Measurements from ENCODE around the gene MFSD1. TPM values are rescaled to one million over a fixed set of nuclear protein-coding genes. Genes with fewer than 3 reads are reported as not detected.
A peak's percentile ranks its signal among the peaks of the same experiment; 100 is the strongest.

Gene MFSD1
- total and polyA plus RNA-seq, 2 of the 4 experiments (the other 2 are of a cell fraction): 50.4 to 64.2 TPM

- no peaks in the 10 kb centered on the region for H3K4me1 ChIP-seq (ENCODE audit: control insufficient read depth, insufficient read depth, low read length)
- in situ Hi-C loops (cut with MboI; ENCODE audit: low sequenced_read_pairs): loop anchor here (5.0 to 25.0 kb wide), 4 partner anchors 68 to 683 kb away; partner anchors contain the start of genes RSRC1 and SHOX2
Observed at GRCh38 chr3:158794936-158795518, 6.8 kb upstream of the MFSD1 start.

More at GRCh38 chr3:158794936-158795518, 6.8 kb upstream of the MFSD1 start:
- no peaks in the 10 kb centered on the region for H3K9me1 ChIP-seq (ENCODE audit: insufficient read depth, low read length)
- H2AFZ ChIP-seq (replicated peaks; ENCODE audit: low read length, poor library complexity): no peak overlapping the region
- H3K27me3 ChIP-seq (ENCODE audit: control insufficient read depth, insufficient read depth, low read length): no peaks in the 10 kb centered on the region
- H3K9me3 ChIP-seq (ENCODE audit: control insufficient read depth, insufficient read depth, low read length): peaks cover 4% of the 10 kb centered on the region; the same call in 1 of the 2 replicates
- no peak overlapping the region for H3K27ac ChIP-seq (ENCODE audit: insufficient read depth, low read length)
- ATAC-seq (ENCODE audit: low read depth) (no peak; the same call in 1 of the 2 replicates), DNase-seq (peak; percentile 59)
- H2AK9ac ChIP-seq (replicated peaks; ENCODE audit: low read depth, low read length, poor library complexity): no peak overlapping the region
- H3K9ac ChIP-seq (ENCODE audit: low read depth, low read length): no peak overlapping the region
- WGBS, 2 experiments (ENCODE audit: extremely low coverage in 2 of 2, insufficient read length in 1 of 2): 92 to 100% methylated on average over 2 to 4 of the region's 5 CpGs
- H3K14ac ChIP-seq (replicated peaks; ENCODE audit: low read depth, low read length): no peak overlapping the region
- H2BK20ac ChIP-seq (ENCODE audit: low read depth, low read length): no peak overlapping the region
- no peak overlapping the region for H3K4ac ChIP-seq (ENCODE audit: low read depth, low read length)
- no peak overlapping the region for H3K56ac ChIP-seq (ENCODE audit: extremely low read depth, insufficient read depth, low read length)
- dilution Hi-C loops (cut with HindIII; ENCODE audit: low sequenced_read_pairs, unreplicated experiment): no loop called here
- intact Hi-C loops (cut with micrococcal nuclease): loop anchor here (5.0 to 10.0 kb wide), 2 partner anchors 467 to 1260 kb away; no protein-coding TSS in a partner anchor
- no peak overlapping the region for H2AK5ac ChIP-seq (ENCODE audit: low read depth, low read length)
- no peak overlapping the region for H3K4me3 ChIP-seq (ENCODE audit: insufficient read depth, low read depth, low read length)
- no peak overlapping the region for H4K5ac ChIP-seq (ENCODE audit: low read depth, low read length)
- H2BK5ac ChIP-seq (ENCODE audit: low read depth, low read length, poor library complexity, severe bottlenecking): no peak overlapping the region
- no peak overlapping the region for H4K8ac ChIP-seq (ENCODE audit: low read depth in 2 of 2, low read length in 2 of 2)
- no peaks in the 10 kb centered on the region for H4K20me1 ChIP-seq (ENCODE audit: insufficient read depth, low read length)
- no peak overlapping the region for H2BK15ac ChIP-seq (ENCODE audit: low read depth, low read length)
- no TSS peak for BruUV-seq (replicated peaks)
- no peak overlapping the region for H2BK120ac ChIP-seq (ENCODE audit: low read depth, low read length)
- H3K4me2 ChIP-seq (ENCODE audit: low read depth, low read length): no peak overlapping the region
- ChIA-PET CTCF (interaction anchor here (1.1 to 1.7 kb wide), 3 partner anchors 67 to 150 kb away, joined by 4 to 9 read pairs (median 5); partner anchors contain the start of gene GFM1), POLR2A (ENCODE audit: unreplicated experiment) (no interaction called here)
- H3K79me1 ChIP-seq (ENCODE audit: low read depth in 1 of 2, low read length in 2 of 2): no peaks in the 10 kb centered on the region
- no peak overlapping the region for H3K23ac ChIP-seq (ENCODE audit: low read depth, low read length)
- H3K36me3 ChIP-seq (ENCODE audit: control insufficient read depth, insufficient read depth, low read length): no peaks in the 10 kb centered on the region
- TF ChIP-seq USF2 (IDR thresholded peaks at IDR 0.05; ENCODE audit: low read depth, low read length) (no peak), RCOR1 (IDR thresholded peaks at IDR 0.05; ENCODE audit: insufficient replicate concordance, low read length) (no peak), RFX5 (IDR thresholded peaks at IDR 0.05; ENCODE audit: low read depth, low read length) (no peak), NFE2L2 (IDR thresholded peaks at IDR 0.05; ENCODE audit: low read depth, low read length) (no peak), CTCF (conservative IDR thresholded peaks at IDR 0.05; ENCODE audit: low read depth, low read length) (peak; percentile 54), RAD21 (IDR thresholded peaks at IDR 0.05; ENCODE audit: low read length) (peak; percentile 54), FOS (IDR thresholded peaks at IDR 0.05; ENCODE audit: low read depth, low read length) (no peak), CHD1 (IDR thresholded peaks at IDR 0.05; ENCODE audit: low read depth, low read length) (no peak), BHLHE40 (IDR thresholded peaks at IDR 0.05; ENCODE audit: low read depth, low read length) (no peak), SMC3 (IDR thresholded peaks at IDR 0.05; ENCODE audit: low read depth, low read length) (peak; percentile 46; the same call in 1 of the 2 replicates), MXI1 (IDR thresholded peaks at IDR 0.05; ENCODE audit: borderline replicate concordance, low read depth, low read length) (no peak), MAFK (IDR thresholded peaks at IDR 0.05; ENCODE audit: low read depth, low read length) (peak; percentile 31; the same call in 1 of the 2 replicates), MAZ (IDR thresholded peaks at IDR 0.05; ENCODE audit: borderline replicate concordance, low read depth, low read length) (no peak), ELK1 (IDR thresholded peaks at IDR 0.05; ENCODE audit: borderline replicate concordance, low read depth, low read length) (no peak), POLR2A (IDR thresholded peaks at IDR 0.05; ENCODE audit: low read depth, low read length) (no peak), CEBPB (IDR thresholded peaks at IDR 0.05; ENCODE audit: low read depth, low read length) (no peak)
- no peak overlapping the region for H3K18ac ChIP-seq (ENCODE audit: low read depth, low read length)
- no peak overlapping the region for H4K91ac ChIP-seq (ENCODE audit: insufficient read depth, low read depth, low read length)

Measured in IMR-90 (cell line).